A549 (cell line): ENCODE data around the gene EIF5AL1. TPM values are rescaled to one million over a fixed set of nuclear protein-coding genes. Genes with fewer than 3 reads are reported as not detected.

Source experiments
- ATAC-seq, 2 experiments: fragments of 200-7000 bp in 1 of 2; fragments of >200 bp in 1 of 2; cut with Nextera tagmentation in 1 of 2; cut with Tn5 transposase in 1 of 2; 3 replicates each; pipeline versions ENCODE4 v1.8.0 to v1.9.1; 2018 to 2020; ENCODE audit warnings: mild to moderate bottlenecking in 1 of 2, moderate library complexity in 1 of 2
- CTCF ChIA-PET: fragments of 300-600 bp; sonication (Branson Sonifier 250); formaldehyde crosslinking; extraction: SDS; loops from one replicate; lab custom pipeline; 2021; ENCODE audit warnings: antibody characterized with exemption, inconsistent platforms; lab: Yijun Ruan, JAX
- POLR2A ChIA-PET: fragments of 350-600 bp; formaldehyde crosslinking; extraction: SDS; loops from one replicate; lab custom pipeline; 2021; ENCODE audit warnings: antibody characterized with exemption, inconsistent platforms; lab: Yijun Ruan, JAX
- DNase-seq, 2 experiments: peaks; one replicate each; pipeline versions ENCODE4 v3.0.0 to v3.0.0-alpha.2; 2011 to 2016; ENCODE audit warnings: low read depth in 1 of 2, low spot score in 1 of 2
- FAIRE-seq: peaks from 2 replicates; lab custom pipeline; 2011; peaks lifted over from hg19 to GRCh38; lab: Jason Lieb, UNC
- H3K27ac ChIP-seq, 2 experiments: fragments of >200 bp; sonication (Bioruptor Twin); formaldehyde crosslinking; 3 replicates each; pipeline ENCODE4 v1.5.1; 2016 to 2017
- H3K4me1 ChIP-seq: fragments of >200 bp; sonication (Bioruptor Twin); formaldehyde crosslinking; 3 replicates; pipeline ENCODE4 v1.6.1; 2016
- H3K4me2 ChIP-seq: fragments of >200 bp; sonication (Bioruptor Twin); formaldehyde crosslinking; 3 replicates; pipeline ENCODE4 v1.6.1; 2016
- H3K4me3 ChIP-seq: fragments of >200 bp; sonication (Bioruptor Twin); formaldehyde crosslinking; 3 replicates; pipeline ENCODE4 v1.5.1; 2016
- H3K9me3 ChIP-seq: fragments of >200 bp; sonication (Bioruptor Twin); formaldehyde crosslinking; 3 replicates; pipeline ENCODE4 v1.6.1; 2016
- ATOH8 ChIP-seq: fragments of 250-450 bp; sonication (Bioruptor Pico); IDR thresholded peaks from 2 replicates; pipeline ENCODE4 v1.5.0; 2020; ENCODE audit warnings: low read depth, mild to moderate bottlenecking, moderate library complexity
- CHD2 ChIP-seq: fragments of 150-350 bp; IDR thresholded peaks from 2 replicates; pipeline ENCODE4 v1.6.1; 2014; ENCODE audit warnings: low read length; ENCODE audit not compliant: partially characterized antibody
- EP300 ChIP-seq, 2 experiments: fragments of >200 bp; sonication (Bioruptor Twin); formaldehyde crosslinking; IDR thresholded peaks; 2 replicates in 1 of 2; 3 replicates in 1 of 2; pipeline ENCODE4 v1.6.1; 2016 to 2017
- GATA3 ChIP-seq: IDR thresholded peaks from 2 replicates; pipeline ENCODE4 v1.6.1; 2012; ENCODE audit warnings: borderline replicate concordance
- HES2 ChIP-seq: fragments of >200 bp; sonication (Bioruptor Twin); formaldehyde crosslinking; IDR thresholded peaks from 2 replicates; pipeline ENCODE4 v1.6.1; 2016
- HEYL ChIP-seq: fragments of 250-450 bp; sonication (Bioruptor Pico); IDR thresholded peaks from 2 replicates; pipeline ENCODE4 v1.8.0; 2021; ENCODE audit warnings: mild to moderate bottlenecking, moderate library complexity
- HOXA7 ChIP-seq: fragments of 250-450 bp; sonication (Bioruptor Pico); IDR thresholded peaks from 2 replicates; pipeline ENCODE4 v1.5.0; 2020; ENCODE audit warnings: mild to moderate bottlenecking, moderate library complexity
- HOXB5 ChIP-seq: fragments of 250-450 bp; sonication (Bioruptor Pico); IDR thresholded peaks from 2 replicates; pipeline ENCODE4 v1.5.0; 2020; ENCODE audit warnings: mild to moderate bottlenecking, moderate library complexity
- JUN ChIP-seq, 2 experiments: fragments of >200 bp; sonication (Bioruptor Twin); formaldehyde crosslinking; IDR thresholded peaks; 2 replicates in 1 of 2; 3 replicates in 1 of 2; pipeline ENCODE4 v1.6.1; 2016 to 2017
- KDM1A ChIP-seq: fragments of 200-600 bp; sonication (generic); IDR thresholded peaks from 2 replicates; pipeline ENCODE4 v1.6.1; 2016; ENCODE audit warnings: low read depth, mild to moderate bottlenecking
- MYC ChIP-seq: IDR thresholded peaks from 2 replicates; pipeline ENCODE4 v1.6.1; 2012; ENCODE audit warnings: mild to moderate bottlenecking, inconsistent platforms, low read length, improper control_type of control experiment, borderline replicate concordance
- NFE2L2 ChIP-seq: fragments of 150-350 bp; conservative IDR thresholded peaks from 2 replicates; pipeline ENCODE4 v1.6.1; 2014; ENCODE audit warnings: low read length
- POLR2A ChIP-seq: IDR thresholded peaks from 2 replicates; pipeline ENCODE4 v1.6.1; 2012; ENCODE audit warnings: mild to moderate bottlenecking, low read length
- RCOR1 ChIP-seq: fragments of 150-350 bp; IDR thresholded peaks from 2 replicates; pipeline ENCODE4 v1.6.1; 2014; ENCODE audit warnings: antibody characterized with exemption, low read length, low read depth
- REST ChIP-seq: fragments of 200-600 bp; sonication (generic); IDR thresholded peaks from 2 replicates; pipeline ENCODE4 v1.6.1; 2016; ENCODE audit warnings: antibody characterized with exemption, mild to moderate bottlenecking, moderate library complexity
- RNF2 ChIP-seq: fragments of 200-600 bp; sonication (generic); IDR thresholded peaks from 2 replicates; pipeline ENCODE4 v1.6.1; 2016; ENCODE audit warnings: low read depth, mild to moderate bottlenecking, antibody characterized with exemption, moderate library complexity, borderline replicate concordance
- SMC3 ChIP-seq: fragments of >200 bp; sonication (Bioruptor Twin); formaldehyde crosslinking; IDR thresholded peaks from 3 replicates; pipeline ENCODE4 v1.6.1; 2018; ENCODE audit warnings: inconsistent platforms
- SREBF2 ChIP-seq: fragments of 450-650 bp; IDR thresholded peaks from 2 replicates; pipeline ENCODE4 v1.6.1; 2014; ENCODE audit warnings: mild to moderate bottlenecking, moderate library complexity
- TP53 ChIP-seq: fragments of 250-450 bp; sonication (Bioruptor Pico); IDR thresholded peaks from 2 replicates; pipeline ENCODE4 v1.5.0; 2021; ENCODE audit warnings: mild to moderate bottlenecking, moderate library complexity
- USF2 ChIP-seq: fragments of 450-650 bp; IDR thresholded peaks from 2 replicates; pipeline ENCODE4 v1.6.1; 2014; ENCODE audit warnings: antibody characterized with exemption
- ZC3H11A ChIP-seq: fragments of 450-650 bp; IDR thresholded peaks from 2 replicates; pipeline ENCODE4 v1.6.1; 2014; ENCODE audit warnings: antibody characterized with exemption, mild to moderate bottlenecking
- ZSCAN20 ChIP-seq: fragments of 250-450 bp; sonication (Bioruptor Pico); IDR thresholded peaks from 2 replicates; pipeline ENCODE4 v1.8.0; 2022; ENCODE audit warnings: mild to moderate bottlenecking, moderate library complexity
- WGBS: methylation state at CpG from one replicate; pipeline ENCODE4 v1.1.6; 2017; ENCODE audit errors: missing lambda C conversion rate; 5-methylcytosine and 5-hydroxymethylcytosine counted together
- polyA plus RNA-seq, 4 experiments: library from polyadenylated mRNA; depleted of rRNA in 3 of 4; stranded (reverse); fragments of >200 nt; fragmentation: RNase III in 1 of 4; extraction: RNeasy Plus Mini Kit Qiagen cat#74134 plus additional on column Dnase treatment in 1 of 4; gene quantifications; 2 replicates in 3 of 4; 3 replicates in 1 of 4; pipeline ENCODE4 v1.2.3, GENCODE V29; 2011 to 2017

The EIF5AL1 gene
- polyA plus RNA-seq, 2 of the 4 experiments (the other 2 are of a cell fraction): 1.7 to 5.7 TPM

DNA sequence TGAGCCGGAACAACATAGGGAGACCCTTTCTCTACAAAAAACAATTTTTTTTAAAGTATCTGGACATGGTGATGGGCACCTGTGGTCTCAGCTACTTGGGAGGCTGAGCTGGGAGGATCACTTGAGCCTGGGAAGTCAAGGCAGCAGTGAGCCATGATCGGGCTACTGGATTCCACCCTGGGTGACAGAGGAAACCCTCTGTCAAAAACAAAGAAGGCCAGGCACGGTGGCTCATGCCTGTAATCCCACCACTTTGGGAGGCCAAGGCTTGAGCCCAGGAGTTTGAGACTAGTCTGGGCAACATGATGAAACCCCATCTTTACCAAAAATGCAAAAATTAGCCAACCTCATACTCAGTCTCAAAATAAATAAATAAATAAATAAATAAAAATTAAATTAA is 47.0 kb upstream of the EIF5AL1 start (continued):
- no peak for TF ChIP-seq HEYL
- no peak for TF ChIP-seq ZSCAN20
- no peak for TF ChIP-seq NFE2L2
- TF ChIP-seq USF2: no peak
- TF ChIP-seq CHD2: no peak
- TF ChIP-seq SREBF2: no peak
- TF ChIP-seq TP53: no peak
- TF ChIP-seq HOXA7 (CRISPR knock-in tag): no peak
- TF ChIP-seq MYC: no peak

DNA sequence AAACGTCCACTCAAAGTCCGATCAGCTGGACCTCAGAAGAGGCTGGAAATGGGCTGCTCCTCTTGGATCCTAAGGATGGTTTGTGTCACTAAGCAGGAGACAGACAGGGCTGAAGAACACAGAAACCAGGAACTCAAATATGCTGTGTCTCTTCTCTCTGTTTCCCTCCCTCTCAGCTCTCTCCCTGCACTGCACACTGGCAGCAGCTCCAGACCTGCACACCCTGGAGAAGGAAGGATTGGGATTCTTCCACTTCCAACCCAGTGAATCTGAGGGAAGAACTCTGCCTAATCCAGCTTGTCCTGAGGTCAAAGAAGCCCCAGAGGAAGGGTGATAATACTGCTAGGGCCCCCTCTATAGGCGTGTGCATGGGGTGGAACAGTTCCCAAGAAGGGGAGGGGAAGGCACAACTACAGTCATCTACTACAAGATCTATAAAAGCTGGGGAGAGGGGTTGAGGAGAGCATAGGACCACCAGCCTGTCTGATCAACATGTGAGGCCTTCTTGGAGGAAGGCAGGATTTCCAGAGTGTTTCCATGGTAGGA is 44.2 kb upstream of the EIF5AL1 start:
- DNase-seq (no peak), ATAC-seq (peak in 1 of 2 experiments; percentile 38; a peak in 3 of 6 replicates), FAIRE-seq (no peak)
- no peak overlapping the region for H3K4me2 ChIP-seq
- H3K4me3 ChIP-seq: no peak overlapping the region
- WGBS: 85% methylated on average over 2 of the region's 3 CpGs
- no peak overlapping the region for H3K27ac ChIP-seq
- POLR2A ChIA-PET: no interaction called here
- no peak for TF ChIP-seq HOXB5
- no peak for TF ChIP-seq JUN (IDR thresholded peaks at IDR 0.05)
- no peak for TF ChIP-seq SREBF2
- no peak for TF ChIP-seq GATA3
- no peak for TF ChIP-seq KDM1A
- TF ChIP-seq ZC3H11A: no peak
- TF ChIP-seq RNF2: no peak
- no peak for TF ChIP-seq POLR2A
- TF ChIP-seq EP300 (IDR thresholded peaks at IDR 0.05): no peak
- TF ChIP-seq RCOR1: no peak
- CTCF ChIA-PET: interaction anchor here (0.6 to 4.6 kb wide), 22 partner anchors 8 to 120 kb away, joined by 3 to 32 read pairs (median 6); no protein-coding TSS in a partner anchor
- no peaks in the 10 kb centered on the region for H3K4me1 ChIP-seq
- no peaks in the 10 kb centered on the region for H3K9me3 ChIP-seq

DNA sequence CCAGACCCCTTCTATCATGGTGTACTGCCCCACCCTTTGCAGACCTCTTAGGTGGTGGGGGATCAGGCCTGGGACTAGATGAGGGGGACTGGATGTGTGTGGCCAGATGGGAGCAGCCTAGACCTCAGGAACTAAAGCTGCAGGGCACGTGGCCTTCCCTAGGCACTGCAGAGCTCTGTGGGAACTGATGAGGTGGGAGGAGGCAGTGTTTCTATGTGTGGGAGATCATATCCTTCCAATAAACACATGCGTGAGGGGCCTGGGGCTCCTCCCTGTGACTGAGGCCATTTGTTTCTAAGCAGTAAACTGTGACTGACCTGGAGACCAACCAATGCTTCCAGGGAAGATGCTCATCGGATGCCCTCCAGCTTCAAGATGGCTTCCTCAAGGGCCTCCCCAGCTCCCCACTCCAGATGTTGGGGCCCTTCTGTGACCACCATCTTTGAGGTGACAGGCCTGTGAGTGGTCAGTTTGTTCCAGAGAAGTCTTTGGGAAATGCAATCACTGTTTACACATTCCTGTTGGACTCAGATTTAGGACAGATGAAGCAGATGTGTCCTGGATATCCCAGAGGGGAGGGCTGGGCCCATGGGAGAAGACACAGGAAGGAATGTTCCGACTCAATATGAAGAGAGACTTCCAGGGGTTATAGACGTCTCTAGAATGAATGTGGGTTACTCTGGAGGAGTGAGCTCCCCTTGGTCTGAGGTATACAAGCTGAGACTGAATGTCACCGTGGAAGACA is 43.3 kb upstream of the EIF5AL1 start:
- H3K4me3 ChIP-seq: no peak overlapping the region
- ChIA-PET POLR2A (no interaction called here), CTCF (interaction anchor here (1.5 to 4.6 kb wide), 10 partner anchors 12 to 96 kb away, joined by 5 to 32 read pairs (median 10); no protein-coding TSS in a partner anchor)
- ATAC-seq (no peak), DNase-seq (no peak), FAIRE-seq (no peak)
- WGBS: 59% methylated on average over 6 of the region's 6 CpGs
- H3K27ac ChIP-seq: no peak overlapping the region
- no peaks in the 10 kb centered on the region for H3K4me1 ChIP-seq
- TF ChIP-seq HES2: no peak
- no peaks in the 10 kb centered on the region for H3K9me3 ChIP-seq
- H3K4me2 ChIP-seq: no peak overlapping the region

DNA sequence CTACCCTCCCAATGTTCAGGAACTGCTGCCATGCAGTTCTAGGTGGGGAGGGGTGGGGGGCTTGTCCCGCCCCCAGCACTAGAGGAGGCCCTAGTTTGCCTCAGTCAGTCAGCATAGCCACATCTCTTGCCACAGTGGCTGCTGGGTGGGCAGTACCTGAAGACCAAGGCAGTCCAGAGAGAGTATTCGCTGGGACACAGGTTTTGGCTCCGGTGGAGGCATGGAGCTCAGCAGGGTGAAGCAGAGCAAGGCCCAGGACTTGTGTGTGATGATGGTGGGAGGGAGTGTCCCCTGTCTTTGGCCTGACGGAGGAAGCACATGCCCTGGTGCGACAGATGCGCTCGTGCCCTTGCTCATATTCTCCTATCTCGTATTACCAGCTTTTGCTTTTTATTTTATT is 42.2 kb upstream of the EIF5AL1 start:
- ChIA-PET POLR2A (no interaction called here), CTCF (interaction anchor here (0.6 to 4.6 kb wide), 4 partner anchors 11 to 21 kb away, joined by 3 to 32 read pairs (median 10); no protein-coding TSS in a partner anchor)
- WGBS: 81% methylated on average over 8 of the region's 8 CpGs
- Histone ChIP-seq H3K4me3 (no peak overlapping the region), H3K4me2 (no peak overlapping the region), H3K4me1 (no peaks in the 10 kb centered on the region), H3K9me3 (no peaks in the 10 kb centered on the region), H3K27ac (no peak overlapping the region)
- TF ChIP-seq SMC3 (no peak), REST (no peak), TP53 (no peak), USF2 (no peak), ATOH8 (CRISPR knock-in tag) (no peak)
- FAIRE-seq: no peak
- no peak for ATAC-seq
- DNase-seq: no peak
